ENCODE results near the gene PHF2.

DNA sequence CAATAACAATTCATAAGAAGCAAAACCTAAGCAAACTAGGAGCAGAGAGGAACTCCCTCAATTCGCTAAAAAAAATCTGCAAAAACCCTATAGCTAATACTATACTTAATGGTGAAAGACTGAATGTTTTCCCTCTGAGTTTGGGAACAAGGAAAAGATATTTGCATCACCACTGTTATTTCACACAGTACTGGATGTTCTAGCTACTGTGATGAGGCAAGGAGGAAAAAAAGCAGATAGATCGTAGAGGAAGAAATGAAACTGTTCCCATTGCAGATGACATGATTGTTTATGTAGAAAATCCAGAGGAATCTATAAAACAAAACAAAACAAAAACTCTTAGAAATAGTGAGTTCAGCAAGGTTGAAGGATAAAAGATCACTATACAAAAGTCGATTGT, 116.7 kb downstream of the PHF2 start:
- TF ChIP-seq CTCF (conservative IDR thresholded peaks at IDR 0.05; ENCODE audit: low read length): no peak
- TF ChIP-seq EZH2phosphoT487 (IDR thresholded peaks at IDR 0.05; ENCODE audit: borderline replicate concordance): no peak
